Keratinocyte (primary cell): ENCODE measurements around the gene AFTPH. TPM values are rescaled to one million over a fixed set of nuclear protein-coding genes. Genes with fewer than 3 reads are reported as not detected.

Source experiments
- DNase-seq: peaks from one replicate; pipeline ENCODE4 v3.0.0-alpha.2; 2011; ENCODE audit warnings: low read depth, missing footprints, low spot score
- FAIRE-seq: peaks from 2 replicates; lab custom pipeline; 2011; peaks lifted over from hg19 to GRCh38; lab: Jason Lieb, UNC
- H2AFZ ChIP-seq: 2 replicates; pipeline ENCODE4 v1.6.0; 2012; ENCODE audit warnings: low read length, control low read depth, inconsistent platforms; ENCODE audit not compliant: control insufficient read depth
- H3K27ac ChIP-seq: 2 replicates; pipeline ENCODE4 v1.5.1; 2011; ENCODE audit warnings: low read length; ENCODE audit not compliant: control insufficient read depth, insufficient read depth
- H3K27me3 ChIP-seq: 3 replicates; pipeline ENCODE4 v1.6.0; 2011; ENCODE audit warnings: low read length; ENCODE audit not compliant: control insufficient read depth, insufficient read depth; ENCODE audit errors: extremely low read depth
- H3K36me3 ChIP-seq, 2 experiments: 2 replicates in 1 of 2; 3 replicates in 1 of 2; pipeline ENCODE4 v1.5.1; 2011; ENCODE audit warnings: low read length in 2 of 2, mild to moderate bottlenecking in 1 of 2; ENCODE audit not compliant: control insufficient read depth in 2 of 2, insufficient read depth in 2 of 2; ENCODE audit errors: extremely low read depth in 1 of 2
- H3K4me1 ChIP-seq: 3 replicates; pipeline ENCODE4 v1.5.1; 2011; ENCODE audit warnings: low read length; ENCODE audit not compliant: control insufficient read depth, insufficient read depth; ENCODE audit errors: extremely low read depth
- H3K4me2 ChIP-seq: 3 replicates; pipeline ENCODE4 v1.6.0; 2011; ENCODE audit warnings: low read depth, low read length; ENCODE audit not compliant: control insufficient read depth, insufficient read depth; ENCODE audit errors: extremely low read depth
- H3K4me3 ChIP-seq, 3 experiments: fragments of 200-600 bp in 1 of 3; sonication (generic) in 1 of 3; 2 replicates in 2 of 3; 3 replicates in 1 of 3; pipeline ENCODE4 v1.5.1; 2011 to 2016; ENCODE audit warnings: low read length in 3 of 3, mild to moderate bottlenecking in 3 of 3, control low read depth in 2 of 3, inconsistent platforms in 1 of 3, low read depth in 1 of 3, mixed read lengths in 1 of 3, mixed run types in 1 of 3, moderate library complexity in 1 of 3; ENCODE audit not compliant: control insufficient read depth in 2 of 3, insufficient read depth in 2 of 3; ENCODE audit errors: extremely low read depth in 1 of 3
- H3K79me2 ChIP-seq: 2 replicates; pipeline ENCODE4 v1.6.0; 2012; ENCODE audit warnings: low read length; ENCODE audit not compliant: control insufficient read depth, insufficient read depth
- H3K9ac ChIP-seq: 3 replicates; pipeline ENCODE4 v1.6.0; 2011; ENCODE audit warnings: low read length; ENCODE audit not compliant: control insufficient read depth, insufficient read depth; ENCODE audit errors: extremely low read depth
- H3K9me1 ChIP-seq: 3 replicates; pipeline ENCODE4 v1.6.0; 2011; ENCODE audit warnings: low read length; ENCODE audit not compliant: control insufficient read depth, insufficient read depth; ENCODE audit errors: extremely low read depth
- H3K9me3 ChIP-seq: 2 replicates; pipeline ENCODE4 v1.5.1; 2012; ENCODE audit warnings: low read depth, low read length; ENCODE audit not compliant: control insufficient read depth
- H4K20me1 ChIP-seq: 3 replicates; pipeline ENCODE4 v1.6.0; 2011; ENCODE audit warnings: low read length; ENCODE audit not compliant: control insufficient read depth, insufficient read depth; ENCODE audit errors: extremely low read depth
- CTCF ChIP-seq, 3 experiments: IDR thresholded peaks in 1 of 3; conservative IDR thresholded peaks in 1 of 3; optimal IDR thresholded peaks in 1 of 3; 2 replicates in 2 of 3; 3 replicates in 1 of 3; pipeline versions ENCODE3 to v1.5.1; 2011; ENCODE audit warnings: low read length in 3 of 3, mild to moderate bottlenecking in 3 of 3, moderate library complexity in 2 of 3, control low read depth in 1 of 3, inconsistent platforms in 1 of 3; ENCODE audit not compliant: insufficient read depth in 2 of 3; ENCODE audit errors: extremely low read depth in 1 of 3
- EZH2 ChIP-seq: IDR thresholded peaks from one replicate; pipeline ENCODE4 v1.6.1; 2012; ENCODE audit warnings: inconsistent platforms, mild to moderate bottlenecking, low read length, moderate library complexity
- dilution Hi-C: fragments of 300-500 bp; cut with MboI; formaldehyde crosslinking; loops from one replicate; pipeline ENCODE4 v1.7.0; 2020; ENCODE audit warnings: low sequenced_read_pairs; ENCODE audit not compliant: extremely low pct_ligation_motif_present
- polyA plus RNA-seq, 5 experiments: library from polyadenylated mRNA; depleted of rRNA in 3 of 5; stranded (reverse) in 3 of 5; stranded (forward) in 1 of 5; unstranded in 1 of 5; fragments of >200 nt; gene quantifications; 1 replicate in 1 of 5; 2 replicates in 3 of 5; 3 replicates in 1 of 5; pipeline versions ENCODE4 v1.2.1 to v1.2.3, GENCODE V29; 2011 to 2012; ENCODE audit warnings: missing spikeins in 2 of 5, low read depth in 1 of 5, low replicate concordance in 1 of 5

The AFTPH gene
- polyA plus RNA-seq, 1 donor (not counting 4 experiments of a cell fraction or from before 2014, with no cell fraction given): 28.3 TPM

DNA sequence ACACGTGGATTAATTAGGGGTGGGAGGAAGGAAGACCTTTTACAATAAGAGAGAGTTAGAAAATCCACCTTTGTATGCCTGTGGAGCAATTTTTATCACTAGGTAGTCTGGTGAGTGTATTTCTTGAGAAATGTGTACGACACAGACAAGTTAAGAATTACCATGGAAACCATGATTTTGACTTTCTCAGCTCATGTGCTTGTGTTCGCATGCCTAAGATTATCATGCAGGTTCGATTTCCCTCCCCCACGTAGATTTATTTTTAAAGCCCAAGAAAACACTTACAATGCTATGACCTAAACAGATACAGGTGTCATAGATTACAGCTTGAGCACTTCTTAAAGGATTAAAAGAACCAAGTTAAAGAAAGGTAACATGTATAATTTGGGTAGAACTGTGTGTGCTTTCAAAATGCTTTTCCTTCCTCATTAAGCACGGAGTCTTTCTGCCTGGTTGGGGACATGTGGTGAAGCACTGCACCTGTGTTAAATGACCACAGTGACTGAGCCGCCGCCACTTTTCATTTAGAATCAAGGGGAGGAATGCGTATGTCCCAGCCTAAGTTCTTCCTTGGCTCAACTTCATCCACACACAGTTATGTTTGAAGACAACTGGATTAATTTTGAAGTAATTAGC, 113.0 kb downstream of the AFTPH start:
- Histone ChIP-seq H2AFZ (no peak overlapping the region), H3K4me3 (peak overlapping the region in 1 of 3 experiments; percentile 25), H3K9me3 (no peaks in the 10 kb centered on the region), H3K27ac (peak overlapping the region; percentile 91), H3K4me1 (peaks cover 58% of the 10 kb centered on the region), H3K79me2 (peaks cover 78% of the 10 kb centered on the region), H3K9ac (peak overlapping the region; percentile 63), H3K36me3 (peaks cover 17 to 21% of the 10 kb centered on the region in 2 experiments), H3K27me3 (no peaks in the 10 kb centered on the region), H4K20me1 (no peaks in the 10 kb centered on the region), H3K9me1 (peaks cover 3% of the 10 kb centered on the region), H3K4me2 (peak overlapping the region; percentile 83)
- DNase-seq (no peak), FAIRE-seq (peak; percentile 23)
- no peak for TF ChIP-seq EZH2
- dilution Hi-C loops: no loop called here

DNA sequence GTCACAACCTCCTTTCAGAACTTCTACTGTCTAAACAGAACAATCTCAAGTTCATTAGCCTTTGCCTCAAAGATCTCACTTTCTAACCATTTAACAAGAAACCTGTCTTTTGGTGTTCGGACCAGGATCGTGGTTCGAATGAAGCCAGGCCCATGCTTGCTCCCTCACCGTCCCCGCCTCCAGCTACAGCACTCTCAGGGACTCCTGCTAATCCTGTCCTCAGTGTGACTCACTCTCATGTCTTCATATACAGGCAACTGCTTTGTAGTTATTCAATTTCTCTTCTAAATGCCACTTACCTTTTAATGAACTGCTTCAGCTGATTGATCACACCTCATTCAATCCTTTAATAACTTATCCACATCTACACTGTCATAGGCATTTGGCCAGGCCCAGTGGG, 113.8 kb downstream of the AFTPH start:
- Histone ChIP-seq H3K9me1 (peaks cover 3% of the 10 kb centered on the region), H3K4me1 (peaks cover 66% of the 10 kb centered on the region), H2AFZ (no peak overlapping the region), H3K79me2 (peaks cover 82% of the 10 kb centered on the region), H3K4me3 (peak overlapping the region in 2 of 3 experiments; percentile 9 to 25), H4K20me1 (no peaks in the 10 kb centered on the region), H3K9me3 (no peaks in the 10 kb centered on the region), H3K9ac (peak overlapping the region; percentile 63), H3K36me3 (peaks cover 16 to 20% of the 10 kb centered on the region in 2 experiments), H3K4me2 (peak overlapping the region; percentile 83), H3K27ac (peak overlapping the region; percentile 91), H3K27me3 (no peaks in the 10 kb centered on the region)
- DNase-seq (no peak), FAIRE-seq (peak; percentile 73)
- TF ChIP-seq CTCF (optimal IDR thresholded peaks at IDR 0.05 in 1 of 3, IDR thresholded peaks at IDR 0.05 in 1 of 3, conservative IDR thresholded peaks at IDR 0.05 in 1 of 3; ENCODE audit: extremely low read depth in 1 of 3, insufficient read depth in 2 of 3, low read length in 3 of 3) (no peak), EZH2 (no peak)
- dilution Hi-C loops: no loop called here
